Measurements from ENCODE around the gene MPEG1.

- TF ChIP-seq EZH2phosphoT487 (IDR thresholded peaks at IDR 0.05; ENCODE audit: borderline replicate concordance), result no peak
- TF ChIP-seq, protein P1, sequence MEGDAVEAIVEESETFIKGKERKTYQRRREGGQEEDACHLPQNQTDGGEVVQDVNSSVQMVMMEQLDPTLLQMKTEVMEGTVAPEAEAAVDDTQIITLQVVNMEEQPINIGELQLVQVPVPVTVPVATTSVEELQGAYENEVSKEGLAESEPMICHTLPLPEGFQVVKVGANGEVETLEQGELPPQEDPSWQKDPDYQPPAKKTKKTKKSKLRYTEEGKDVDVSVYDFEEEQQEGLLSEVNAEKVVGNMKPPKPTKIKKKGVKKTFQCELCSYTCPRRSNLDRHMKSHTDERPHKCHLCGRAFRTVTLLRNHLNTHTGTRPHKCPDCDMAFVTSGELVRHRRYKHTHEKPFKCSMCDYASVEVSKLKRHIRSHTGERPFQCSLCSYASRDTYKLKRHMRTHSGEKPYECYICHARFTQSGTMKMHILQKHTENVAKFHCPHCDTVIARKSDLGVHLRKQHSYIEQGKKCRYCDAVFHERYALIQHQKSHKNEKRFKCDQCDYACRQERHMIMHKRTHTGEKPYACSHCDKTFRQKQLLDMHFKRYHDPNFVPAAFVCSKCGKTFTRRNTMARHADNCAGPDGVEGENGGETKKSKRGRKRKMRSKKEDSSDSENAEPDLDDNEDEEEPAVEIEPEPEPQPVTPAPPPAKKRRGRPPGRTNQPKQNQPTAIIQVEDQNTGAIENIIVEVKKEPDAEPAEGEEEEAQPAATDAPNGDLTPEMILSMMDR (conservative IDR thresholded peaks at IDR 0.05; ENCODE audit: low read length), result no peak
Observed at GRCh38 chr11:59173080-59173963, 39.4 kb downstream of the MPEG1 start.
